ENCODE results near the gene ABCC8.

The ABCC8 gene

GRCh38 chr11:17515443-17516176 lies 39.0 kb upstream of the ABCC8 start:
- H3K36me3 ChIP-seq (replicated peaks): no peaks in the 10 kb centered on the region
- in situ Hi-C loops (cut with HindIII; ENCODE audit: low pct_ligation_motif_present, low sequenced_read_pairs): no loop called here
- no peak for DNase-seq
- peaks cover 3% of the 10 kb centered on the region for H3K27me3 ChIP-seq (replicated peaks)
- TF ChIP-seq CTCF (IDR thresholded peaks at IDR 0.05; ENCODE audit: low read depth, low read length, missing control alignments): no peak
- H3K4me3 ChIP-seq (ENCODE audit: low read depth, low read length): no peak overlapping the region
- H3K27ac ChIP-seq: no peak overlapping the region

GRCh38 chr11:17514476-17514875 lies 37.8 kb upstream of the ABCC8 start:
- H3K27me3 ChIP-seq (replicated peaks): peaks cover 3% of the 10 kb centered on the region

GRCh38 chr11:17513853-17514252 lies 37.2 kb upstream of the ABCC8 start:
- DNase-seq: no peak
- in situ Hi-C loops (cut with HindIII; ENCODE audit: low pct_ligation_motif_present, low sequenced_read_pairs): no loop called here
- Histone ChIP-seq H3K27ac (no peak overlapping the region), H3K36me3 (replicated peaks) (no peaks in the 10 kb centered on the region), H3K4me3 (ENCODE audit: low read depth, low read length) (no peak overlapping the region), H3K27me3 (replicated peaks) (peaks cover 3% of the 10 kb centered on the region)
- TF ChIP-seq CTCF (IDR thresholded peaks at IDR 0.05; ENCODE audit: low read depth, low read length, missing control alignments): no peak

More at GRCh38 chr11:17514476-17514875, 37.8 kb upstream of the ABCC8 start:
- in situ Hi-C loops (cut with HindIII; ENCODE audit: low pct_ligation_motif_present, low sequenced_read_pairs): no loop called here
- Histone ChIP-seq H3K36me3 (replicated peaks) (no peaks in the 10 kb centered on the region), H3K27ac (no peak overlapping the region), H3K4me3 (ENCODE audit: low read depth, low read length) (no peak overlapping the region)
- no peak for DNase-seq
- no peak for TF ChIP-seq CTCF (IDR thresholded peaks at IDR 0.05; ENCODE audit: low read depth, low read length, missing control alignments)

GRCh38 chr11:17512101-17512500 lies 35.5 kb upstream of the ABCC8 start:
- TF ChIP-seq CTCF (IDR thresholded peaks at IDR 0.05; ENCODE audit: low read depth, low read length, missing control alignments): no peak
- DNase-seq: no peak
- Histone ChIP-seq H3K27me3 (replicated peaks) (peaks cover 3% of the 10 kb centered on the region), H3K4me3 (ENCODE audit: low read depth, low read length) (no peak overlapping the region), H3K27ac (no peak overlapping the region), H3K36me3 (replicated peaks) (no peaks in the 10 kb centered on the region)
- in situ Hi-C loops (cut with HindIII; ENCODE audit: low pct_ligation_motif_present, low sequenced_read_pairs): no loop called here

GRCh38 chr11:17511571-17511970 lies 34.9 kb upstream of the ABCC8 start:
- Histone ChIP-seq H3K4me3 (ENCODE audit: low read depth, low read length) (no peak overlapping the region), H3K27ac (no peak overlapping the region), H3K36me3 (replicated peaks) (no peaks in the 10 kb centered on the region), H3K27me3 (replicated peaks) (peaks cover 3% of the 10 kb centered on the region)
- DNase-seq: no peak
- no peak for TF ChIP-seq CTCF (IDR thresholded peaks at IDR 0.05; ENCODE audit: low read depth, low read length, missing control alignments)
- in situ Hi-C loops (cut with HindIII; ENCODE audit: low pct_ligation_motif_present, low sequenced_read_pairs): no loop called here

Measured in brain microvascular endothelial cell (primary cell).